SKM-1 treated with dmso at 0.1 percent for 144 hours (cell line): ENCODE data around the gene RNF114.
"Not testable (repeated sequence)": the region's sequence is repeated elsewhere in the genome, so short reads cannot be mapped to it uniquely, and the experiment has no call there.

Source experiments
- DNase-seq: peaks from one replicate; lab custom pipeline; 2025; ENCODE audit not compliant: unreplicated experiment; lab: John Stamatoyannopoulos, UW

RNF114 gene

GRCh38 chr20:49925901-49926454 is 10.2 kb upstream of the RNF114 start:
- no peak for DNase-seq

- peak; percentile 81 for DNase-seq
Observed at GRCh38 chr20:49928411-49929141, 7.6 kb upstream of the RNF114 start.

- DNase-seq: no peak
Observed at GRCh38 chr20:49929142-49929494, 7.1 kb upstream of the RNF114 start.

DNA sequence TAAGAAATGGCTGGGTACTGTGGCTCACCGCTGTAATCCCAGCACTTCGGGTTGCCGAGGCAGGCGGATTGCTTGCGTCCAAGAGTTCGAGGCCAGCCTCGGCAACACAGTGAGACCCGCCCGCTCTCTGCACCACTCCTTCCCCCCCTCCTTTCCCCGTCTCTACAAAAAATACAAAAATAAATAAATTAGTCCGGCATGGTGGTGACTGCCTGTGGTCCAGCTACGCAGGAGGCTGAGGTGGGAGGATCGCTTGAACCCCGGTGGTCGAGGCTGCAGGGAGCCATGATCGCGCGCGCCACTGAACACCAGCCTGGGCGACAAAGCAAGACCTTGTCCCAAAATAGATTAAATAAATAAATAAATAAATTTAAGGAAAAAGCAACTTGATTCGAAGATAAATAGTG is 448 bp upstream of the RNF114 start:
- DNase-seq: no peak

DNA sequence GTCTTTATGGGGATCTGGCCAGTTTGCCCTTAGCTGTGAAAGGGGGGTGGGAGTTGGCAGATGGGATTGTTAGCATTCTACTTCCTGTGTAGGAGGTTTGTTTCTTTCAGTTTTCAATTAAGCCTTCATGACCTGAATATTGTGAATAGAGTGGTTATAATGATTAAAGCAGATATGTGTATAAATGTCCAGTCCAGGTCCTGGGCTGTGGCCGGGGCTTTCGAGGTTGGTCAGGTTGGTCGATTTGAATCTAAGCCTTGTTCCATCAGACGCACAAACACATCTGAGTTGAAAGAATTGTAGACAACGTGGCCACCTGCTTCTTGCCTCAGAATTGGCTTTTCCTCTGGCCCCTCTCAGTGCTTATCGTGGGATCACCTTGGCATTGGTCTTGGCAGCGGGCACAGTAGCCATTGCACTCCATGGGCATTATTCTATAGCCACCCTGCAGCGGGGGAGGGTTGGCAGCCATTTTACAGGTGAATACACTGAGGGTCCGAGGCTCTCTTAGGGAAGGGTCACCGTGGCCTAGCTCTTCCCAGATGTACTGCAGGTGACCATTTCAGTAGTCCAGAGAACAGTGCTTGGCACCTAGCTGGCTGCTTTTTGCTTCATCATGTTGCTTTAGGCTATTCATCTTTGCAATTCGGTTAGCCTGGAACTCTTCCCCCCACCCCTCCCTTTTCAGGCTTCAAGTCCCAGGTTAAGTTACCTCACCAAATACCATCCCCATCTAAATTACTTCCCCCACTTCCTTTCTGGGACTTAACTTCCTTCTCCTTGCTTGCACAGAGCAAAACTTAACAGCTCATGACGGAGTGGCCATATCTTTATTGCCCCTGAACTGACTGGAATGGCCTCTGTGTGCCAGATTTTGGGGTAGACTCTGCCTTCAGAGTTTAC is 1.1 kb downstream of the RNF114 start:
- DNase-seq: peak; percentile 76

- no peak for DNase-seq
Observed at GRCh38 chr20:49938173-49939163, 2.3 kb downstream of the RNF114 start.

GRCh38 chr20:49941456-49941855 is 5.3 kb downstream of the RNF114 start:
- DNase-seq: no peak

DNA sequence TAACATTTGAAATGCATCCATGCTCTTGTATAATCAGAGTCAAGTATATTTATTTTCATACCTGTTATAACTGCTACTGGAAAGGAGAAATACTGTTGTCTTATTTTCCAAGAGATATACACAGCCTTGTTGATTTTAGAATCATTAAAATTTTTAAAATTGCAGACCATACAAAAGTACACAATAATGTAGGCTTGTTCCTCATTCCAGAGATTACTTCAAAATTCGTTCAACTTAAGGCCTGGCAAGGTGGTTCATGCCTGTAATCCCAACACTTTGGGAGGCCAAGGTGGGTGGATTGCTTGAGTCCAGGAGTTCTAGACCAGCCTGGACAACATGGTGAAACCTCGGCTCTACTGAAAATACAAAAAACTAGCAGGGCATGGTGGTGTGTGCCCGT is 6.1 kb downstream of the RNF114 start:
- no peak for DNase-seq

- no peak for DNase-seq
Observed at GRCh38 chr20:49942942-49943341, 6.7 kb downstream of the RNF114 start.

GRCh38 chr20:49945306-49945700 is 9.1 kb downstream of the RNF114 start:
- no peak for DNase-seq

GRCh38 chr20:49945701-49946477 is 9.7 kb downstream of the RNF114 start:
- DNase-seq: no peak

- no peak for DNase-seq
Observed at GRCh38 chr20:49948178-49948577, 12.0 kb downstream of the RNF114 start.

DNA sequence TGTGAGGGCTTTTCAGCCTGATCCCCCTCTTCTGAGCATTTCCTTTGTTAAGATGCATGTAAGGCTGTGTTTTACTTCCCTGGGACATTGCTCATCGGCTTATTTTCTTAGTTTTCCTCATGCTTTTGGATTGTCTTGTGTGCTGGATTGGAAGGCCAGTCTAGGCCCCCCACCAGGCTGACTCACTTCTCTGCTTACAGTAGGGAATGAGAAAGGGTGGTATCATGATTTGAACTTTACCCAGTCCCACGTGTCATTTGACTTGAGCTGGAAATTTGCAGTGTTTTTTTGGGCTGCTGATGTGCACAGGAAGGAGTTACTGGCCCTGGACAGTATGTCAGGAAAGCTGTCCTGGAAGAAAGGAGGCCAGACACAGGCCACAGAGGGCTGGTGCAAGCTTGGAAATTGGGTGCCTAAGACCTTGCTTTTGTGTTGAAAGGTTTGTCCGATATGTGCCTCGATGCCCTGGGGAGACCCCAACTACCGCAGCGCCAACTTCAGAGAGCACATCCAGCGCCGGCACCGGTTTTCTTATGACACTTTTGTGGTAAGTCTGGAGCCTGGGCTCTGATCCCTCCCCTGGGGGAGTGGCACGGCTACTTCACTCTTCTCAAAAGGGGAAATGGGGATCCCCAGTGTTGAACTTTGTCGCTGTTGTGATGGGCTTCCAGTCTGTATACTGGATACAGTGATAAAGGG is 12.8 kb downstream of the RNF114 start:
- no peak for DNase-seq

- DNase-seq: no peak
Observed at GRCh38 chr20:49951151-49951550, 15.0 kb downstream of the RNF114 start.

GRCh38 chr20:49955167-49955566 is 19.0 kb downstream of the RNF114 start:
- no peak for DNase-seq

DNA sequence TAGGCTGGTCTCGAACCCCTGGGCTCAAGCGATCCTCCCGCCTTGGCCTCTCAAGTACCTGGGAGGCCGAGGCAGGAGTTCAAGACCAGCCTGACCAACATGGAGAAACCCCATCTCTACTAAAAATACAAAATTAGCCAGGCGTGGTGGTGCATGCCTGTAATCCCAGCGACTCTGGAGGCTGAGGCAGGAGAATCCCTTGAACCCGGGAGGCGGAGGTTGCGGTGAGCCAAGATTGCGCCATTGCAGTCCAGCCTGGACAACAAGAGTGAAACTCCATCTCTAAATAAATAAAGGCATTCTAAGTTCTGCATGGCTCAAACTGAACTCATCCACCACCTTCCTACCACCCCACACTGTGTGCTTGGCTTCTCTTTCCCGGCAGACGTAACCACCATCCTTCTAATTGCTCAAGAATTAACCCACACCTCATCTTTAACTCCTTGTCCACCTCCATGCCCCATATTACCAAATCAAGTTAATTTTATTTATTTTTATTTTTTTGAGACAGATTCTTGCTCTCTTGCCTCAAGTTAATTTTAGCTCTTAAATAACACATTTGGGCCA is 19.7 kb downstream of the RNF114 start:
- not testable (repeated sequence) for DNase-seq

DNA sequence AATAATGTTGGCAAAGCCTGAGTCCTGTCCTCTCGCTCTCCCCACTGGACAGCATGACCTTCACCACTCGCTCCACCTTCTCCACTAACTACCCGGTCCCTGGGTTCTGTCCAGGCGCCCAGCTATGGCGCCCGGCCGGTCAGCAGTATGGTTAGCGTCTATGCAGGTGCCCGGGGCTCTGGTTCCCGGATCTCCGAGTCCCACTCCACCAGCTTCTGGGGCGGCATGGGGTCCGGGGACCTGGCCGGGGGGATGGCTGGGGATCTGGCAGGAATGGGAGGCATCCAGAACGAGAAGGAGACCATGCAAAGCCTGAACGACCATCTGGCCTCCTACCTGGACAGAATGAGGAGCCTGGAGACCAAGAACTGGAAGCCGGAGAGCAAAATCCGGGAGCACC is 20.5 kb downstream of the RNF114 start:
- no peak for DNase-seq

DNA sequence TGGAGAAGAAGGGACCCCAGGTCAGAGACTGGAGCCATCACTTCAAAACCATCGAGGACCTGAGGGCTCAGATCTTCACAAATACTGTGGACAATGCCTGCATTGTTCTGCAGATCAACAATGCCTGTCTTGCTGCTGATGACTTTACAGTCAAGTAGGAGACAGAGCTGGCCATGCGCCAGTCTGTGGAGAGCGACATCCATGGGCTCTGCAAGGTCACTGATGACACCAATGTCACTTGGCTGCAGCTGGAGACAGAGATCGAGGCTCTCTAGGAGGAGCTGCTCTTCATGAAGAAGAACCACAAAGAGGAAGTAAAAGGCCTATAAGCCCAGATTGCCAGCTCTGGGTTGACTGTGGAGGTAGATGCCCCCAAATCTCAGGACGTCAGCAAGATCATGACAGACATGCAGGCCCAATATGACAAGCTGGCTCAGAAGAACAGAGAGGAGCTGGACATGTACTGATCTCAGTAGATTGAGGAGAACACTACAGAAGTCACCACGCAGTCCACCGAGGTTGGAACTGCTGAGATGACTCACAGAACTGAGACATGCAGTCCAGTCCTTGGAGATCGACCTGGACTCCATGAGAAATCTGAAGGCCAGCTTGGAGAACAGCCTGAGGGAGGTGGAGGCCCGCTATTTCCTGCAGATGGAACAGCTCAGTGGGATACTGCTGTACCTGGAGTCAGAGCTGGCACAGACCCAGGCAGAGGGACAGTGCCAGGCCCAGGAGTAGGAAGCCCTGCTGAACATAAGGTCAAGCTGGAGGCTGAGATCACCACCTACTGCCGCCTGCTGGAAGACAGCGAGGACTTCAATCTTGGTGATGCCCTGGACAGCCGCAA is 21.1 kb downstream of the RNF114 start:
- peak; percentile 12 for DNase-seq
